Measurements from ENCODE around the gene GOLGA6C.
"Not testable (repeated sequence)": the region's sequence is repeated elsewhere in the genome, so short reads cannot be mapped to it uniquely, and the experiment has no call there.

GOLGA6C gene, protein sequence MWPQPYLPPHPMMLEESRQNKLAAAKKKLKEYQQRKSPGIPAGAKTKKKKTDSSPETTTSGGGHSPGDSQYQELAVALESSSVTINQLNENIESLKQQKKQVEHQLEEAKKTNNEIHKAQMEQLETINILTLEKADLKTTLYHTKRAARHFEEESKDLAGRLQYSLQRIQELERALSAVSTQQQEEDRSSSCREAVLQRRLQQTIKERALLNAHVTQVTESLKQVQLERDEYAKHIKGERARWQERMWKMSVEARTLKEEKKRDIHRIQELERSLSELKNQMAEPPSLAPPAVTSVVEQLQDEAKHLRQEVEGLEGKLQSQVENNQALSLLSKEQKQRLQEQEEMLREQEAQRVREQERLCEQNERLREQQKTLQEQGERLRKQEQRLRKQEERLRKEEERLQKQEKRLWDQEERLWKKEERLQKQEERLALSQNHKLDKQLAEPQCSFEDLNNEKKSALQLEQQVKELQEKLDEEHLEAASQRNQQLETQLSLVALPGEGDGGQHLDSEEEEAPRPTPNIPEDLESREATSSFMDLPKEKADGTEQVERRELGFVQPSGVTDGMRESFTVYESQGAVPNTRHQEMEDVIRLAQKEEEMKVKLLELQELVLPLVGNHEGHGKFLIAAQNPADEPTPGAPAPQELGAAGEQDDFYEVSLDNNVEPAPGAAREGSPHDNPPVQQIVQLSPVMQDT

DNA sequence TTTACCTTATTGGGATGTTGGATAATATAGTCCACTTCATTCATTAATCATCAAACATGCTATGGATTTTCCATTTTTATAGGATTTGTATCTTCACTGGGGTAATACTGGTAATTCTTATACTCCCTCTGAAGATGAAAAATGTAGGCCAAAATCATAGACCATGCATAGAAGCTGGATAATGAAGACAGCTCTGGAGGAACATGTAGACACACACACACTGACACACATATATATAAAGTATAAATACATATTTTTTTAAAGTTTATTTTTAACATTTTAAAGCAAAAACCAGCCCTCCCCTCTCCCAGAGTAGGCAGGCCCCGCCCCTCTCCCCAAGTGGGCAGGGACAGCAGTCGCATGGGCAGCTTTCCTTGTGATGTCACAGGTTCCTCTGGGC, at the start of gene GOLGA6C:
Gene GOLGA6C (plus strand): TSS at position 301 of the 400 bp plus-strand sequence. CDS start 265 bp downstream, outside the sequence.
- not testable (repeated sequence) for DNase-seq (ENCODE audit: low read depth in 2 of 2)

DNA sequence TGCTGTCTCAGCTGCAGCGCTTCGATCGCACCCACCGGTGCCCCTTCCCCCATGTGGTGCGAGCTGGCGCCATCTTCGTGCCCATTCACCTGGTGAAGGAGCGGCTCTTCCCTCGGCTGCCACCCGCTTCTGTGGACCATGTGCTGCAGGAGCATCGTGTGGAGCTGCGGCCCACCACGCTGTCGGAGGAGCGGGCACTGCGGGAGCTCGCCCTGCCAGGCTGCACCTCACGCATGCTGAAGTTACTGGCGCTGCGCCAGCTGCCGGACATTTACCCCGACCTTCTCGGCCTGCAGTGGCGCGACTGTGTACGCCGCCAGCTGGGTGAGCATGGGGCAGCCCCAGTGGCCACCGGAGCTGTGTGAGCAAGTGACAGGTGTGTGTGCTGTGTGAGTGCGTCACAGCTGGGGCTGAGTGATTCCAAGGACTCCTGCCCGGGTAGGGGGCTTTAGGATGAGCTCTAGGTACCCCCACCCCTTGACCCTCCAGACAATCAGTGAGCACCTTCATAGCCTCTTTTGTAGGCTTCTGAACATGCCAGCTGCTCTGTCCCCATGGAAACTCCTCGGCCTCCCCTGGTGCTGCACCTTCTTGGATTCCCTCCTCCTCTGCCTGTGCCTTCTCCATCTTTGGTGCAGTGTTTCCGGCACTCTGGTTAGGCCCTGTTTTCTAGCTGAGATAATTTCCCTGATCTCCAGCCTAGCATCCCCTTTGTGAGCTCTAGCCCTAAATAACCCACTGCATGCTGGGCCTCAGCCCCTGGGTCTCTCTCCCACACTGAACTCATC, 49.4 kb upstream of the GOLGA6C start:
- DNase-seq (ENCODE audit: low read depth in 2 of 2), result no peak

DNA sequence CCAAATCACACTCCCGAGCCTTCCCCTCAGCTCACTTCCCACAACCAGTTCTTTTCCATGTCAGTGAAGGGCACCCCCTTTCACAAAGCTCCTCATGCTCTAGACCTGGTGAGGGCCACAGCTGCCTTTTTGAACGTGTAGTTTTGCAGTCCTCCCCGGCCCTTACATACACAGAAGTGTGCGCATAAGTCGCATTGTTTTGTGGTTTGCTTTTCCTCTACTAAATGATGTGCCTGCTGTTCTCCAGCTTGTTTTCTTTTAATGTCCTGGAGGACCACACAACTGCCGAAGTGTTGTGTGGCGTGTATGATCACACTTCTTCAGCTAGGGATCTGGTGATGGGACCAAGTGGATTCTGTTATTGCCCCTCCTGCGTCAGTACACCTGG, 48.9 kb upstream of the GOLGA6C start:
- no peak for DNase-seq (ENCODE audit: low read depth in 2 of 2)

DNA sequence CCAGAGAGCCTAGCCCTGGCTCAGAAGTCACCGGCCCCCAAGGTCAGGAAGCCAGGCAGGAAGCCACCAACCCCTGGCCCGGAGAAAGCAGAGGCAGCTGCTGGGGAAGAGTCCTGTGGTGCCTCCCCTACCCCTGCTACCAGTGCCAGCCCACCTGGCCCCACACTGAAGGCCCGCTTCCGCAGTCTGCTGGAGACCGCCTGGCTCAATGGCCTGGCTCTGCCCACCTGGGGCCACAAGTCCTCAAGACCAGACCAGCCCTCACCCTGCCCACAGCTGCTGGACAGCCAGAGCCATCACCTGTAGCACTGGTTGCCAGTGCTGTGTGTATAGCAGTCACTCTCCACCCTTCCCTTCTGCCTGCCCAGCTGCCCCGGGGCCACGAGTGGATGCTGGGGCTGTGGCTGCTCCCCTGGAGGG, 47.3 kb upstream of the GOLGA6C start:
- no peak for DNase-seq (ENCODE audit: low read depth in 2 of 2)

DNA sequence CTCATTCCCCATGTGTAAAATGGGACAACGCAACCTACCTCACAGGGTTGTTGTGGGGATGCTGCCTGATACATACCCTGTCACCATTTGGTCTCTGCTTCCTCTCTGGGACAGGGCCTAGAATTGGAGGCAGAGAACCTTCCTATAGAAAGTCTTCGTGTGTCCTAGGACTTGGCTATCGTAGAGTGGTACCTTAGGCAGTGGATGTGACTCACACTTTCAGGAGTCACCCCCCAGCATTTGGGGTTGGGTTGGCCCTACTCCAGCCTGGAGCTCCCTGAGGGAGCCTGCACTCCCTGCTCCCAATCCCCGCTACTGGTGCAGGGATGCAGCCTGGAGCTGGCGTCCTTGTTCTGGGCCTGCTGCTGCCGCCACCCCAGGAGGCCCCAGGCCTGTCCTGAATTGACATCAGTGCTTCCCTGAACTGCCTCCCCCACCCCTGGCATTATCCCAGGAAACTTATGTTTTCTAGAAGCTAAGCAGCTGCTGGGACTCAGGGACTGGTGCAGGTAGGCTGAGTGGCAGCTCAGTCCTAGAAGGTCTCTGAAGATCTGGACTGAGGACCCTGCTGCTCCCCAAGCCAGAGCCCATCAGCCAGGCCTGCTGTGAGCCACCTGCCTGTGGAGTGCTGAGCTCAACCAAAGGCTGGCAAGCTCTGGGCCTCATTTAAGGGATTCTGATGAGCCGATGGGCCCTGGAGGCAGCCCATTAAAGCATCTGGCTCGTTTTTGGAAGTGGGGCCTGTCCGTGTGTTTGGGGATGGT, 46.5 kb upstream of the GOLGA6C start:
- DNase-seq (ENCODE audit: low read depth in 2 of 2), result no peak

DNA sequence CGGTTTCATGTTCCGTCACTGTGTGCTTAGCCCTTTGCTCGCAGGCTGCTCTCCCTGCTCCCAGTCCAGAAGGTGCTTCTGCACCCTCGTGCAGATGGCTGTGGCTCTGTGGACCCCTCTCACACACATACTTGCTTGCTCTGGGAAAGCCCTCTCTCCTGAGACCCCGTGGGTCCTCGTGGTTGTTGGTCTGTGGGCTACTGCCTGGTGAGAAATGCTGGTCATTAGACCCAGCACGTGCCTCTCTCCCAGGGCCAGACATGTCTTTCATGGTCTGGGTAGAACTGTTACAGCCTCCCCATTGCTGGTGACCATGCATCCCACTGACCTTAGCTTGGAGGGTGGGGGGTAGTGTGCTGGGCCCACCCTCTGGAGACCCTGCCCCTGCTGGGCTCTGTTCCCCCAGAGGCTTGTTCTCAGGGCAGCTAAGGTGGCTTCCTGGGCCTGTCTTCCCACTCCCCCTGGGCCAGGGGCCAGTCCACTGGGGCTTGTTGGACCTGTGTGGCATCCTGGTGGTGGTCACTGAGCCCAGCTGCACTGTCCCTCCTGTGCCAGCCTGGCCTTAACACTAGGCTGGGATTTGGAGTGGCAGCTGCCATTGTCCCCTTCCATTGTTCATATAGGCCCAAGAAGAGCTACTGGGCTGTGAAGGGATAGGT, 45.8 kb upstream of the GOLGA6C start:
- DNase-seq (ENCODE audit: low read depth in 2 of 2), result no peak

DNA sequence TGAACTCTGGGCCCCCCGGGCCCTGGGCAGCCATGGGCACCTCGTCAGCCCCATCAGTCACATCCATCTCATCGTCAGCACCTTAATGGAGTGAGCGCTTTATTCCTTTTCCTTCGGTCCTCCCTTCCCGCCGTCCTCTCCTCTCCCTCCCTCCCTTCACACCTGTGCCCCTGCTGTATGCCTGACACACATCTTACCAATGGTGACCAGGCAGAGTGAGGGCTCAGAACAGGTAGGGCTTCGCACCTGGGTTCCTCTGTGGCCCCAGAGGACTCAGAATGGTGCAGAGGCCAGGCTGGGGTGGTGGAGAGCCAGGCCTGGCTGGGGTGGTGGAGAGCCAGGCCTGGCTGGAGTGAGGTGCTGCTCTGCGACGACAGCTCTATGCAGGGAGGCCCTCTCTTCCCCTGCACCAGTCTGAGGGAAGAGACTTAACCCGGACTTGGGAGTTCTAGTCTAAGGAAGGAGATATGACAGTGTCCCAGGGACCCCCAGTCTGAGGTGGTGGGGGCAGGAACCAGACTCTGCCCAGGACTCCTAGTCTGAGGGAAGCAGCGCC, 44.8 kb upstream of the GOLGA6C start:
- DNase-seq (ENCODE audit: low read depth in 2 of 2), result no peak

DNA sequence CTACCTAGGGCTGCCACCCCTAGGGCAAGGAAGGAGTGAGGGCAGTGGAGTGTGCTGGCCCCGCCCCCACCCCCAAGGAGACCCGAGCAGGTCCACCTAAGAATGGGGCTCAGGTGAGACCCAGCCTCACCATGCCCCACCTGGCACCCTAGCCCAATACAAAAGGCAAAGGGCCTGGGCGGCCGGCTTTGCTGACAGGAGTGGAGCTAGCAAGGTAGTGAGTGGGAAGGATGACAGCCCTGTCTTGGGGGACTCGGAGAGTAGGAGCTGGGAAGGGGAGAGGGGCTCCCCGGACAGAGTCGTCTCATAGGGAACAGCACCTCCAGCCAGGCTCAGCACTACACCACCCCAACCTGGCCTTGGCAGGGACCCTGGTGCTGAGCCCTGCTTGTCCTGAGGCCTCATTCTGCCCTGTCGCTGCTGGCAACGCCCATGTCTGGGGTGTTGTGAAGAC, 44.3 kb upstream of the GOLGA6C start:
- no peak for DNase-seq (ENCODE audit: low read depth in 2 of 2)

DNA sequence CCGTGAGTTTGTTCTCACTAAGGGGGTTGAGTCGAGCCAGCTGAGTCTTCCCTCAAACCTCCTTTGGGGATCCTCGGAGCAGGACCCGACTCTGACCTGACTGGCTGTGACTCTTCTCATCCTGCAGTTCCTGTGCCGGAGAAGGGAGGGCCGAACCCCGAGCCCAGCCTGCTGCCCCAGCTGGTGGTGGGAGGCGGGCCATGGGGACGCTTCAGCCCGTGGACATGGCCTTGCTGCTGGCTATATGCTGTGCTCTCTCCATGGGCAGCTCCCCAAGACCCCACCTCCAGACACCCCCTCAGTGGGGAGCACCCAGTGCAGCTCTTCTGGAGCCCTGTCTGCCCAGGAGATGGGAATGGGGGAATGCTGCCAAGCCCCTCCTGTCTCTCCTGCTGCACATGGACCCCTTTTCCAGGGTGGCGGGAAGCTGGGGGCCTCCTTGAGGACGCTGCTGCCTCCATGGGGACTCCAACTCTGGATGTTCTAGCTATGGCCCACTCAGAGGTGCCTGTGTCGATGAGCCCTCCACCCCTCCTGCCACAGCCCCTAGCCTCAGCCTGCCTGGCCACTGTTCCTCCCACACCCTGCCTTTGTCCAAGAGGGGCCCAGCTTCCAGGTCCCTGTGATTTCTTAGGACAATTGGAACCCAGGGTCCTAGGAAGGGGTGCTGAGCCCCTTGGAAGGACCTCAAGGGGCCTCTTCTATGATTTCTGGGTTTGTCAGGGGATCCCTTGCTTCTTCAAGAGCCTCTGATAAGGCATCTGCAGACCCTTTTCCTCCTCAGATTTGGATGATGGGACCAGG, 43.6 kb upstream of the GOLGA6C start:
- no peak for DNase-seq (ENCODE audit: low read depth in 2 of 2)

DNA sequence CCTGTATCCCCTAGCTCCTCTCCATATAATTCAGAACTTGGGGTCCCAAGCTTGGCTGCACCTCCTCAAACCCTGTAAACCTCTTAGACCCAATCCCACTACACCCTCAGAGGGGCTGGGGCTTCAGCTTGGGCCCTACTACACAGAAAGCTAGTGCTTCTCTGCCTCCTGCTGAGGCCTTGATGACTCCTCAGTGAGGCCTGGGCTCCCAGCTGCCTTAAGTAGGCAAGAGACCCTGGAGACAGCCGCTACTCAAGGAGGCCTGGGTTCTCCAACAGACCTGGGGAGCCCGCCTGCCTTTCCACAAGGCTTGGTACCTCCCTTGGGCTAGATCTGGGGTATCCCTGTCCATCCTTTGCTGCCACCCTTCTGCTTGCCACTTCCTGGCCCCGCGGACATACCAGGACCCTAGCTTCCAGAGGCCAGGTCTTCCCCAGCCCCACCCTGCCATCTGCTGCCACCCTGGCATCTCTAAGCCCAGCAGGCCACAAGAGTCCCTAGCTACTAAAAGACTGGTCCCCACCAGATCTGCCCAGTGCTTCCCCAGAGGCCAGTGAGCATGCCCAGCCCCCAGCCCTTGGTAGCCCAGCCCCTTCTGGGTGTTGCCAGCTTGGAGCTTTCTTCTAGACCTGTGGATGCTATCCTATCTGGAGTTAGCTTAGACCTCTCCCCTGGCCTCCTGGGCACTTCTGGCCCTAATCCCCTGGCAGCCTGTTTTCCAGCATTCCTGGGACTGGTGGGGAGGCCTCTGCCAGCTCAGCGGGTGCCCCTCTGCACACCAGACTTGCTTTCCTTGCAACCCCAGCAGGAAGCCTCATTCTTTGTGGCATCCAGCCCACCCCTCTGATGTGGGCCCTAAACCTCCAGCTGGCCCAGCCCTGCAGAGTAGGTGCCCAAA, 42.8 kb upstream of the GOLGA6C start:
- no peak for DNase-seq (ENCODE audit: low read depth in 2 of 2)

DNA sequence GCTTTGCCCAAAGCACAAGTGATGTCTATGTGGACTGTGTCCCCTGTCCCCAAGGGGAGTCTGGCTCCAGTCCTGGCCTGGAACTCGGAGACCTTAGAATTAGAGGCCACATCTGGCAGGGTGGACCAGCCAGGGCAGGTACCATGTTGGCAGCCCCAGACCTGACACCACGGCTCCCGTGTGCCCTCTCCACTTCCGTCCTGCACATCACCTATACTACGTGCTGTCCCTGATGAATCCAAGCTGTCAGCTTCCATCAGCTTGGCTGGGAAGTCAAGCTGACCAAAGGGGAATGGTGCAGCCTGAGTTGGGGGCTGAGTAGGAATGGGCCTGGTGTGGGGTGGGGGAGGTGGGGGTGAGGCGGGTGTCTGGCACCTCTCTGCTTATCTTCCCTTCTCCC, 41.1 kb upstream of the GOLGA6C start:
- no peak for DNase-seq (ENCODE audit: low read depth in 2 of 2)

DNA sequence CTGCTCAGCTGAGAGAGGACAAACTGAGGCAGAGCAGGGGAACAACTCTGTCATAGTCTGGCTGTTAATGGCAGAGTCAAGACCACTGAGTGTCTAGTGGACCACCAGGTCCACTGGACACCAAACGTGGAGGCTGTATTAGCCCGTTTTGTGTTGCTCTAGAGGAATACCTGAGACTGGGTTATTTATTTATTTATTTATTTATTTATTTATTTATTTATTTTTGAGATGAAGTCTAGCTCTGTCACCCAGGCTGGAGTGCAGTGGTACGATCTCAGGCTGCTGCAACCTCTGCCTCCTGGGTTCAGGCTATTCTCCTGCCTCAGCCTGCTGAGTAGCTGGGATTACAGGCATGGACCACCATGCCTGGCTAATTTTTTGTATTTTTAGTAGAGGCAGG, 40.6 kb upstream of the GOLGA6C start:
- not testable (repeated sequence) for DNase-seq (ENCODE audit: low read depth in 2 of 2)

DNA sequence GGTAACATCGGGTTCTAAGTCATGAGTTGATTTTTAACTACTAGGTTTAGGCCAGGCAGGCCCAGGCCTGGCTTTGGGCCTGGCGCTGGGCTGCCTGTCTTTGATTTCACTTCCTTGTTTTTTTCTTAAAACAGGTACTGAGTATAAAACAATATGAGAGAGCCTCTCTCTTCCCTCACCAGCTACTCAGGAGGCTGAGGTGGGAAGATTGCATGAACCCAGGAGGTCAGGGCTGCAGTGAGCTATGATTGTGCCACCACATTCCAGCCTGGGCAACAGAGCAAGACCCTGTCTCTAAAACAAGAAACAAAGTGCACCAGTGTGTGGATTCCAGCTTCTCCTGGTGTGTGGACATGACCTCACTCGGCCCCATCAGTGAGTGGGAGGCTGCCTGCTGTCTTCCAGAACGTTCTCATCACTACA, 38.6 kb upstream of the GOLGA6C start:
- DNase-seq (ENCODE audit: low read depth in 2 of 2), result not testable (repeated sequence)

DNA sequence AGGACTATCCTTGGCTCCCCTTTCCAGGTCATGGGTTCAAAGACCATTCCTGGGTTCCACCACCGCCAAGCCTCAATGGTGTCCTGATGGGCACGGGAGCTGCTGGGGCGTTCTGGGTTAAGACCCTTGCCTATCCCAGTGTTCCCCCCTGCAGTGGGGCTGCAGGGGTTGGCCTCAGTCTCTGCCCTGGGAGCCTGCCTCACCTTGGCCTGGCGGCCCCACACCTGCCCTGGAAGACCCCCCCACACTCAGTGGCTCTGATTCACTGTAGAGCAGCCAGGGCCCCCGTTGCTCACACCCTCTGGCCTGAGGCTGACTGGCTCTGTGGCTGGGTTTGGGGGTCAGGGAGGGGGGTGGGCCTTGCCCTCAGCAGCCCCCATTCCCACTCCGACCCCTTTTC, 34.4 kb upstream of the GOLGA6C start:
- no peak for DNase-seq (ENCODE audit: low read depth in 2 of 2)

DNA sequence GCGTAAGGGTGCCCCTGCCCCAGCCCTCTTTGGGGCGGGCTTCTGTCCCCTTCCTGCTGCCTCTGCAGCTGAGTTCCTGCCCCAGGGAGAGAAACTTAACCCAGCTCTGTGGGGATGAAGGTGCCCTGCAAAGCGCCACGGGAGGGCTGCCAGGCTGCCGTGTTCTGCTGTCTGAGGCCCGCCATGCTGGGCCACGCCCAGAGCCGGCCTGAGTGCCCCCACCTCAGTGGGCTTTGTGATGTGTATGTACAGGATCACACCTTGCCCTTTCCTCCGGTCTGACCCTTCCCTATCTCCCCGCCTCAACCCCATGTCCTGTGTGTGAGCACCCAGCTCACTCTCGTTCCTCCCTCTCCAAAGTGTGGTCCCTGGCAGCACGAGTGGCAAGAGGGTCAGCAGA, 33.9 kb upstream of the GOLGA6C start:
- no peak for DNase-seq (ENCODE audit: low read depth in 2 of 2)

DNA sequence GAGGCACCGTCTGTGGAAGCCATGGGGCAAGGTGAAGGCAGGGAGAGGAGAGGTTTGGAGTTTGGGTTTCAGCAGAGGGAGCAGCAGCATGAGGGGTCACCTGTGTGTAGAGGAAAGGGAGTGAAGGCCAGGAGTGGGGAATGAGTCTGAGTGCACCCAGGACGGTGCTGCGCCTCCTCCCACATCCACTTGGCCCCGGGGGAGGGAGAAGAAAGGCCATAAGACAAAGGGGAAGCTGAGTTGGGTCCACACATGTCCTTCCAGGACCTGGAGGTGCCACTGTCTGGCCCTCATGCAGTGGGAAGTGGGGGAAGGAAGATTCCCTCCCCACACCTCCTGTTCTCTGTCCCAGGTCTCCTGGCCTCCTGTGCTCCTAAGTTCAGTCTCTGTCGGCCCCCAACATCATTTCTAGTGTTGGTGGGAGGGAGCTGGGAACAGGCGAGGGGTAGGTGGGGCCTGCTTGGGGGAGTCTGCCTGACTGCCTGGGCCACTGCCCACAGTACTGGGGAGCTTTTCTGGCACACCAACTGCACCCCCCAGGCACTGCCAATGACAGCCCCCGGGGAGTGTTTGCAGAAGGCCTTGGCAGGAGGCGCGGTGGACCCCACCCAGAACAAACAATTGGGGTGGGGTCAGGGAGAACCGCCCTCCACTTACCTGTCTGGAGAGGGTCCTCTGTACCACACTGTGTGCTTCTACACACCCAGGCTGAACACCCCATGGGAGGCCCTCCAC, 32.9 kb upstream of the GOLGA6C start:
- not testable (repeated sequence) for DNase-seq (ENCODE audit: low read depth in 2 of 2)

DNA sequence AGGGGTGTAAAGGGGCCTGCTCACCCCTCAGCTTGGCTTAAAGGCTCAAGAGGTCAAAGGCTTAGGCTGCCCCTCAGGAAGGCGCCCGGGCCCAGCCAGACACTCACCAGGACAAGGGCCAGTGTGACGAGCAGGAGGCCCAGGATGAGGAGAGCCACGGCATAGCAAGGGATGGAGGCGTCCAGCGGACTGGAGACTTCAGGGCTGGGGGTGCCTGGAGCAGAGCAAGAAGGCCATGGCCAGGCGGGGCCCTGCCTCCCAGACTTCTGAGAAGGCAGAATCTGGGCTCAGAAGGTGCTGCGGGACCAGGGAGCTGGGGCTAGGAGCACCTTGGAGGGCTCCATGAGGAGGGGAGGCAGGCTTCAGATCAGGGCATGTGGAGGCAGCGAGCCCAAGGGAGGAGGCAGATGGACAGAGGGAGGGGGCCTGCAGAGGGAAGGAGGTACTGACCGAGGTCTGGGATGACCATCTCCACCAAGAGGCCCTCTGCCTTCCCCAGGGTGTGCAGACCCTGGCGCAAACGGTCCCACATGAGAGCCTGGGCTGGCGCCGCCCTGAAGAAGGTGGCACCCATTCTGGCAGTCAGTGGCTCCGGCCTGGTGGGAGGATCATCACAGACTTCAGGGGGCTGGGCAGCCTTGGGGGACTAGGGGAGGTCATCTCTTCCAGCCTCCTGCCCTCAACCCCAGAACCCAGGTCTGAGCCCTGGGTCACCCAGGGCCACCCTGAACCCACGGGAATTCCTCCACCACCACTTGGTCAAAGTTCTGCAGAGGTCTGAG, 32.0 kb upstream of the GOLGA6C start:
- DNase-seq (ENCODE audit: low read depth in 2 of 2), result no peak

Data from stimulated activated CD8-positive, alpha-beta memory T cell treated with anti-CD3 and anti-CD28 coated beads, Interleukin-15, amount 100 ng/mL, for 48 hours (primary cell).